GM10847 (cell line): Measurements from ENCODE around the gene AGPS.

Experiments used
- POLR2A ChIP-seq: IDR thresholded peaks from 2 replicates; pipeline ENCODE4 v1.6.1; 2011; ENCODE audit not compliant: insufficient read length; ENCODE audit errors: extremely low read depth

The AGPS gene

GRCh38 chr2:177380181-177380580 lies 12.4 kb upstream of the AGPS start:
- TF ChIP-seq POLR2A = no peak

GRCh38 chr2:177383935-177384334 lies 8.6 kb upstream of the AGPS start:
- no peak for TF ChIP-seq POLR2A

GRCh38 chr2:177385151-177385550 lies 7.4 kb upstream of the AGPS start:
- TF ChIP-seq POLR2A = no peak

GRCh38 chr2:177391822-177392372 lies 676 bp upstream of the AGPS start:
- TF ChIP-seq POLR2A = no peak

- TF ChIP-seq POLR2A = no peak
These were observed 706 bp downstream of the AGPS start for GRCh38 chr2:177393203-177393755.

- TF ChIP-seq POLR2A = no peak
These were observed 1.4 kb downstream of the AGPS start for GRCh38 chr2:177393824-177394593.

GRCh38 chr2:177394594-177394973 lies 2.0 kb downstream of the AGPS start:
- no peak for TF ChIP-seq POLR2A

- no peak for TF ChIP-seq POLR2A
These were observed 2.9 kb downstream of the AGPS start for GRCh38 chr2:177395351-177396065.

- TF ChIP-seq POLR2A = no peak
These were observed 4.3 kb downstream of the AGPS start for GRCh38 chr2:177396703-177397460.

GRCh38 chr2:177397481-177398289 lies 5.1 kb downstream of the AGPS start:
- no peak for TF ChIP-seq POLR2A

- no peak for TF ChIP-seq POLR2A
These were observed 5.7 kb downstream of the AGPS start for GRCh38 chr2:177398290-177398683.

GRCh38 chr2:177398791-177399190 lies 6.2 kb downstream of the AGPS start:
- no peak for TF ChIP-seq POLR2A

GRCh38 chr2:177399376-177399775 lies 6.8 kb downstream of the AGPS start:
- no peak for TF ChIP-seq POLR2A

- no peak for TF ChIP-seq POLR2A
These were observed 7.9 kb downstream of the AGPS start for GRCh38 chr2:177400337-177400923.

GRCh38 chr2:177402096-177402495 lies 9.5 kb downstream of the AGPS start:
- no peak for TF ChIP-seq POLR2A

- no peak for TF ChIP-seq POLR2A
These were observed 11.3 kb downstream of the AGPS start for GRCh38 chr2:177403838-177404237.
